Ovary (tissue), 10 donors: ENCODE measurements around the gene ELANE. TPM values are rescaled to one million over a fixed set of nuclear protein-coding genes. Genes with fewer than 3 reads are reported as not detected.

ENCODE experiments used
- DNase-seq, 5 donors: peaks; one replicate each; pipeline ENCODE4 v3.0.0-alpha.2; 2019 to 2020
- H3K27ac ChIP-seq, 2 donors: fragments of 200-600 bp; one replicate each; pipeline versions ENCODE4 v1.5.1 to v1.8.0; 2019 to 2022
- H3K27me3 ChIP-seq: fragments of 200-600 bp; one replicate; pipeline ENCODE4 v1.8.0; 2022
- H3K36me3 ChIP-seq: fragments of 200-600 bp; sonication (generic); one replicate; pipeline ENCODE4 v1.5.1; 2019
- H3K4me1 ChIP-seq: one replicate; pipeline ENCODE4 v1.8.1; 2013; ENCODE audit warnings: mild to moderate bottlenecking, moderate library complexity; ENCODE audit not compliant: insufficient read depth
- H3K4me3 ChIP-seq: fragments of 200-600 bp; sonication (generic); one replicate; pipeline ENCODE4 v1.5.1; 2017
- H3K9me3 ChIP-seq, 2 donors: fragments of 200-600 bp in 1 of 2; sonication (generic) in 1 of 2; one replicate each; pipeline versions ENCODE4 v1.5.1 to v1.8.1; 2013 to 2019; ENCODE audit warnings: mild to moderate bottlenecking in 1 of 2, moderate library complexity in 1 of 2
- EP300 ChIP-seq: sonication (generic); formaldehyde crosslinking; IDR thresholded peaks from one replicate; pipeline ENCODE4 v1.6.1; 2017; ENCODE audit warnings: antibody characterized with exemption
- POLR2A ChIP-seq: fragments of 450-650 bp; IDR thresholded peaks from one replicate; pipeline ENCODE4 v1.6.1; 2017; ENCODE audit warnings: antibody characterized with exemption, mild to moderate bottlenecking, moderate library complexity
- WGBS, 3 donors: extraction: QIAGEN DNeasy Blood & Tissue Kit in 1 of 3; methylation state at CpG; one replicate each; pipeline versions ENCODE4 v1.1.5 to v1.1.7; 2013 to 2017; 5-methylcytosine and 5-hydroxymethylcytosine counted together
- intact Hi-C, 4 donors: fragments of 100-400 bp; cut with DNase I; formaldehyde crosslinking; loops; one replicate each; pipeline versions ENCODE4 v1.11.0 to v1.15.1; 2022 to 2023
- long read RNA-seq, 3 donors: library from polyadenylated mRNA in 2 of 3; unstranded in 2 of 3; transcript quantifications; one replicate each; pipeline ENCODE4 v2.0.0 and lab custom pipeline, GENCODE V29; 2021 to 2026
- polyA plus RNA-seq, 2 donors: library from polyadenylated mRNA; stranded (reverse); fragments of 200-250 nt in 1 of 2; fragments of 350-450 nt in 1 of 2; fragmentation: Illumina TruSeq in 1 of 2; extraction: RNeasy Lipid Tissue Mini Kit (QIAGEN cat#74804) in 1 of 2; gene quantifications; one replicate each; pipeline ENCODE4 v1.2.3, GENCODE V29; 2013 to 2014
- total RNA-seq, 7 donors: library from RNA; depleted of rRNA in 2 of 7; stranded (reverse); fragments of >200 nt in 2 of 7; fragmentation: NEBNext Ultra II Directional in 3 of 7; extraction: Animal tissue kit (Norgen Biotek cat#: 25700) in 3 of 7; gene quantifications; one replicate each; pipeline versions ENCODE4 v1.1.0 to v1.2.4, GENCODE V29; 2016 to 2023
- TF ChIP-seq, protein P1 (sequence below), 3 donors: fragments of 450-650 bp in 2 of 3; fragments of 200-600 bp in 1 of 3; IDR thresholded peaks; one replicate each; pipeline versions ENCODE4 v1.5.1 to v1.8.0; 2016 to 2022; ENCODE audit warnings: antibody characterized with exemption in 3 of 3, mild to moderate bottlenecking in 1 of 3
- donor health status: DM: no; HTN: no; CAD: no; lungs with moderate emphysema.
- donor health status: DM: no; HTN: no; CAD: no.
- donor health status: Bipolar disorder and iron deficiency.
- donor health status: DM: yes; HTN: yes; CAD: no.
- donor health status: DM: no; HTN: no; CAD: no.
- donor health status: DM: yes; HTN: yes; CAD: no.

The ELANE gene
- under 1 TPM in 3 of 7 donors, not detected in 4; 0.27 to 0.72 (median 0.34) TPM for total RNA-seq
- under 1 TPM in 1 of 2 donors, not detected in 1; 0.59 TPM for polyA plus RNA-seq
- long read RNA-seq, donor 1 = 0 reads
- long read RNA-seq, donor 2 = 0 reads
- long read RNA-seq, donor 3 = 0 reads

DNA sequence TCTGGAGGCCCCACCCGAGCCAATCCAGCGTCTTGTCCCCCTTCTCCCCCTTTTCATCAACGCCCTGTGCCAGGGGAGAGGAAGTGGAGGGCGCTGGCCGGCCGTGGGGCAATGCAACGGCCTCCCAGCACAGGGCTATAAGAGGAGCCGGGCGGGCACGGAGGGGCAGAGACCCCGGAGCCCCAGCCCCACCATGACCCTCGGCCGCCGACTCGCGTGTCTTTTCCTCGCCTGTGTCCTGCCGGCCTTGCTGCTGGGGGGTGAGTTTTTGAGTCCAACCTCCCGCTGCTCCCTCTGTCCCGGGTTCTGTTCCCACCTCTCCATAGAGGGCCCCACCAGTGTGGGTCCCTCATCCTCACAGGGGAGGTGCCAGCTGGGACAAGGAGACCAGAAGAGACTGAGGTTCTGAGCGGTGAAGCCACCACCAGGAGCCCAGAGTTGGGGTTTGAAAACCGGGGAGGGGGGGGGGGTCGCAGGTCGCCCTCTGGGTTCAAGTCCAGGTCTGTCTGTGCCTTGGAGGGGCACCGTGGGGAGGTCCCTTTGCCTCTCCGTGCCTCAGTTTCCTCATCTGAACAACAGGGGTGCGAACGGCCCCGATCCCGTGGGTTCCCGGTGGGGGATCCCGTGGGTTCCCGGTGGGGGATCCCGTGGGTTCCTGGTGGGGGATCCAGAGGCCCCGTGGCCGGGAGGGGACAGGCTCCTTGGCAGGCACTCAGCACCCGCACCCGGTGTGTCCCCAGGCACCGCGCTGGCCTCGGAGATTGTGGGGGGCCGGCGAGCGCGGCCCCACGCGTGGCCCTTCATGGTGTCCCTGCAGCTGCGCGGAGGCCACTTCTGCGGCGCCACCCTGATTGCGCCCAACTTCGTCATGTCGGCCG, at the start of gene ELANE:
Gene ELANE (plus strand): TSS at position 168 of the 878 bp plus-strand sequence. CDS start 26 bp downstream, at position 194.
- DNase-seq = peak in 2 of 5 donors; percentile 28 to 37
- intact Hi-C loops = loop anchor here in 2 of 4 donors (10.0 kb wide), 1 partner anchor 132 kb away; the partner anchor contains the start of gene WDR18 (in 2 of the 2)
- no peak for TF ChIP-seq POLR2A
- TF ChIP-seq, protein P1, sequence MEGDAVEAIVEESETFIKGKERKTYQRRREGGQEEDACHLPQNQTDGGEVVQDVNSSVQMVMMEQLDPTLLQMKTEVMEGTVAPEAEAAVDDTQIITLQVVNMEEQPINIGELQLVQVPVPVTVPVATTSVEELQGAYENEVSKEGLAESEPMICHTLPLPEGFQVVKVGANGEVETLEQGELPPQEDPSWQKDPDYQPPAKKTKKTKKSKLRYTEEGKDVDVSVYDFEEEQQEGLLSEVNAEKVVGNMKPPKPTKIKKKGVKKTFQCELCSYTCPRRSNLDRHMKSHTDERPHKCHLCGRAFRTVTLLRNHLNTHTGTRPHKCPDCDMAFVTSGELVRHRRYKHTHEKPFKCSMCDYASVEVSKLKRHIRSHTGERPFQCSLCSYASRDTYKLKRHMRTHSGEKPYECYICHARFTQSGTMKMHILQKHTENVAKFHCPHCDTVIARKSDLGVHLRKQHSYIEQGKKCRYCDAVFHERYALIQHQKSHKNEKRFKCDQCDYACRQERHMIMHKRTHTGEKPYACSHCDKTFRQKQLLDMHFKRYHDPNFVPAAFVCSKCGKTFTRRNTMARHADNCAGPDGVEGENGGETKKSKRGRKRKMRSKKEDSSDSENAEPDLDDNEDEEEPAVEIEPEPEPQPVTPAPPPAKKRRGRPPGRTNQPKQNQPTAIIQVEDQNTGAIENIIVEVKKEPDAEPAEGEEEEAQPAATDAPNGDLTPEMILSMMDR (IDR thresholded peaks at IDR 0.05) = no peak
- no peak for TF ChIP-seq EP300
- Histone ChIP-seq H3K4me3 (no peak within 1 kb of the TSS), H3K27me3 (no peaks in the 10 kb centered on the region), H3K9me3 (no peaks in the 10 kb centered on the region), H3K36me3 (no peaks in the 10 kb centered on the region), H3K4me1 (peaks cover 5% of the 10 kb centered on the region), H3K27ac (peak within 1 kb of the TSS in 1 of 2 donors; percentile 83)
- 59 to 75% (median 74%) methylated on average over 39 to 55 of the region's 55 CpGs for WGBS, 3 donors

DNA sequence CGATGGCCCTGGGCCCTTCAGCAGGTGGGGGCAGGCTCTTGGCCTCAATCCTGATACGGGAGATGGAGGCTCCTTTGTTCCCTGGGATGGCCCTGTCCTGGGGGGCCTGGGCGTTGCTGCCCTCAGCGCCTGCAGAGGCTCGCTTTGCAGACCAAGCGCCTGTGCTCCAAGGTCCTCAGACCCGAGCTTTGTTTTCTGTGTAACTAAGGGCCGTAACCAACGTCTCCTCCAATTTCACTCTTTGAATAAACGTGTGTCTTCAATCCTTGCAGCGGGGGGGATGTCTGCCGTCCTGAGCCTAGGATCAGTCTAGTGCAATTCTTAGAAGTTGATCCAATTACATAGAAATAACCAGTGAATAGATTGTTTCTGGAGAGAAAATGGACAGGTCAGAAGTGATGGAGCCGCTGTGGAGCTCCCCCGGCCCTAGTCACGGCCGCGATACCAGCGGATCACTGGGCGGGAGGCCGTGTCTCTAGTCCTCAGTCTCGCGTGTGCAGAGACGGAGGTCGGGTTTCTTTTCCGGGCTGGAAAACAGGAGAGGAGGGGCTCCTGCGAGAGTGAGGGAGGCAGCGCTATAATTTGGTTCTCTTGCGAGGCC, 49.5 kb upstream of the ELANE start:
- peak in 1 of 5 donors; percentile 48 for DNase-seq
- Histone ChIP-seq H3K4me1 (peaks cover 41% of the 10 kb centered on the region), H3K27me3 (no peaks in the 10 kb centered on the region), H3K4me3 (no peak overlapping the region), H3K36me3 (no peaks in the 10 kb centered on the region), H3K27ac (no peak overlapping the region), H3K9me3 (no peaks in the 10 kb centered on the region)
- TF ChIP-seq, protein P1 (IDR thresholded peaks at IDR 0.05) = no peak
- no peak for TF ChIP-seq POLR2A
- no peak for TF ChIP-seq EP300
- intact Hi-C loops = no loop called here
- 28 to 40% (median 31%) methylated on average over 28 of the region's 28 CpGs for WGBS, 3 donors

DNA sequence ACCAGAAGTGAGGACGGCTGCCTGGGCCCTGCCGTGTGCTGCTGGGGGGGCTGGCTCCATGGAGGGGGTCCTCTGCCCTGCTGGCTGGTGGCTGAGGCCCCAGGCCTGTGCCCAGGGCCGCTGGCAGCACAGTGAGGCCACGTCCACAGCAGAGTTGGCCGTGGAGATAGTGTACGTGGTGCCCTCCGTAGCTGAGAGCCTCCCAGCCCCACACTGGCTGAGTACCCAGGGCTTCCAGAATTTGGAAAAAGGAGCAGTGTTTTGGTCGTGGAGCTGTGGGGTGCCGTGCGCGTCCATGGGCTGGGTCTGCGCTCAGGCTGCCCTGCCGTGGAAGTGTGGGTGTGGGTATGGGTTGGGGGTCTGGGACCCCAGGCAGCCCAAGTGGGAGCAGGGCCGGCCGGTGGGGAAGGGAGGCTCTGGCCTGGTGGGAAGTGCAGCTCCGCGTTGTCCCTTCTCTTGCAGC, 49.0 kb upstream of the ELANE start:
- WGBS, 3 donors = 71 to 80% (median 71%) methylated on average over 17 of the region's 17 CpGs
- no peaks in the 10 kb centered on the region for H3K9me3 ChIP-seq
- intact Hi-C loops = no loop called here
- TF ChIP-seq, protein P1 (IDR thresholded peaks at IDR 0.05) = no peak
- DNase-seq = peak in 1 of 5 donors; percentile 26
- no peak overlapping the region for H3K27ac ChIP-seq
- H3K4me3 ChIP-seq = no peak overlapping the region
- no peaks in the 10 kb centered on the region for H3K36me3 ChIP-seq
- no peaks in the 10 kb centered on the region for H3K27me3 ChIP-seq
- peaks cover 41% of the 10 kb centered on the region for H3K4me1 ChIP-seq

DNA sequence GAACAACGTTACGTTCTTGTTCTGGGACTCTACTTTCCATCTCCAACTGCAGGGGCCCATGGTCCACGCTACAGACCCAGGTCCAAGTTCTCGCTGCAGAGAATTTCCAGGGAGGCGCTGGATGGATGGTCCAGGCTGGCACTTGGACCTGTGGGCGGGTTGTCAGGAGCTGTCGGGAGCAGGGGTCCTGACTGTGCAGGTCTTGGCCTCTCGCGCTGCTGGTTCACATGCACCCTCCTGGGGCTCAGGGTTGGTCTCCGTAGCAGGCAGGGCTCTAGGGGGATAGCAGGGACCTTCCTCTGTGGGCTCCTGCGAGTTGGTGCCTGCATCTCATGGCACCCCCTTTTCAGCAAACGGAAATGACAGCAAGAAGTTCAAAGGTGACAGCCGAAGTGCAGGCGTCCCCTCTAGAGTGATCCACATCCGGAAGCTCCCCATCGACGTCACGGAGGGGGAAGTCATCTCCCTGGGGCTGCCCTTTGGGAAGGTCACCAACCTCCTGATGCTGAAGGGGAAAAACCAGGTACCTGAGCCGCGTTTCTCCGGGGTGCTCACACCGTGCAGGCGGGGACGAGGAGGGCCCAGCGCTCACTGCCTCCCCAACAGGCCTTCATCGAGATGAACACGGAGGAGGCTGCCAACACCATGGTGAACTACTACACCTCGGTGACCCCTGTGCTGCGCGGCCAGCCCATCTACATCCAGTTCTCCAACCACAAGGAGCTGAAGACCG, 48.3 kb upstream of the ELANE start:
- H3K9me3 ChIP-seq = no peaks in the 10 kb centered on the region
- peaks cover 37% of the 10 kb centered on the region for H3K4me1 ChIP-seq
- no peak overlapping the region for H3K27ac ChIP-seq
- WGBS, 3 donors = 73 to 81% (median 77%) methylated on average over 31 of the region's 31 CpGs
- no peak for TF ChIP-seq POLR2A
- no peak for TF ChIP-seq EP300
- TF ChIP-seq, protein P1 (IDR thresholded peaks at IDR 0.05) = no peak
- H3K36me3 ChIP-seq = no peaks in the 10 kb centered on the region
- intact Hi-C loops = no loop called here
- no peak overlapping the region for H3K4me3 ChIP-seq
- H3K27me3 ChIP-seq = no peaks in the 10 kb centered on the region
- DNase-seq = peak in 1 of 5 donors; percentile 26
